Peyer's patch (tissue), 4 donors: ENCODE data around the gene BHLHA15. TPM values are rescaled to one million over a fixed set of nuclear protein-coding genes. Genes with fewer than 3 reads are reported as not detected.

ENCODE experiments used
- DNase-seq, 3 donors: peaks; one replicate each; pipeline ENCODE4 v3.0.0-alpha.2; 2017 to 2019
- H3K27ac ChIP-seq, 4 donors: fragments of 200-600 bp; sonication (generic); one replicate each; pipeline ENCODE4 v1.5.1; 2016 to 2019
- H3K27me3 ChIP-seq, 2 donors: fragments of 200-600 bp; sonication (generic); one replicate each; pipeline ENCODE4 v1.5.1; 2019
- H3K36me3 ChIP-seq, 3 donors: fragments of 200-600 bp; sonication (generic); one replicate each; pipeline ENCODE4 v1.5.1; 2016 to 2019
- H3K4me1 ChIP-seq, 4 donors: fragments of 200-600 bp; sonication (generic); one replicate each; pipeline ENCODE4 v1.5.1; 2016 to 2019
- H3K4me3 ChIP-seq, 4 donors: fragments of 200-600 bp; sonication (generic); 1 replicate in 3 of 4; 2 replicates in 1 of 4; pipeline ENCODE4 v1.5.1; 2016 to 2019; ENCODE audit warnings: mild to moderate bottlenecking in 1 of 4
- H3K9me3 ChIP-seq, 4 donors: fragments of 200-600 bp; sonication (generic); one replicate each; pipeline ENCODE4 v1.5.1; 2016 to 2019; ENCODE audit warnings: mild to moderate bottlenecking in 1 of 4
- POLR2A ChIP-seq, 2 donors: fragments of 450-650 bp; IDR thresholded peaks; one replicate each; pipeline ENCODE4 v1.5.1; 2017; ENCODE audit warnings: antibody characterized with exemption in 2 of 2, mild to moderate bottlenecking in 2 of 2, moderate library complexity in 2 of 2
- total RNA-seq, 4 donors: library from RNA; depleted of rRNA; stranded (reverse); fragments of >200 nt; gene quantifications; one replicate each; pipeline ENCODE4 v1.1.0, GENCODE V29; 2016
- TF ChIP-seq, protein P1 (sequence below), 6 experiments: fragments of 450-650 bp in 4 of 6; fragments of 200-600 bp in 2 of 6; sonication (generic) in 1 of 6; IDR thresholded peaks; one replicate each; pipeline ENCODE4 v1.5.1; 2017 to 2019; ENCODE audit warnings: antibody characterized with exemption in 6 of 6, mild to moderate bottlenecking in 3 of 6, moderate library complexity in 1 of 6

The BHLHA15 gene
- total RNA-seq, 4 donors from 2014 or later: 1.6 to 9.9 TPM; not detected in 2

DNA sequence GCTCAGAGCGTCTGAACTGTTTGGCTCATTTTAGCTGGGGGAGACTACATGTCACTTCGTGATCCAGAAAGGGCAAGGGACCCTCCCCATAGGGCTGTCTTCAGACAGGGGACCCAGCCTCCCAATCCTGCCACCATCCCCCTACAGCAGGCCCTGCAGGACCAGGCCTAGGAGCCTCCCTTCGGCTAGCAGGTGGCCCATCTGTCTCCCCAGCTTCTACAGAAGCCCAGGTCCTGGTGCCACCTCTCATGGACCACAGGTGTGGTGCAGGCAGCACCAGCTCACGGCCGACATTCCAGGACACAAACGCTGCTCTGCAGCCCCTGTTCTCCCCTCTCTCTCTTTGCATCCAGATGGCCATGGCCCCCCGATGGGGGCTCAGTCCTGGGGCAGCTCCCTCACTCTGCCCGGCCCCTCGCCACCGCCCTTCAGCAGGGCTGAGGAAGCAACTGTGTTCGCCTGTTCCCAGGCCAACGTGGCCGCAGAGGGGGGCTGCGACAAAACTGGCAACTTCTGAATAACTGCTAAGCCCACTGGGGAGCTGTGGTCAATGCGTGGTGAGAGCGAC, 30.5 kb downstream of the BHLHA15 start:
- Histone ChIP-seq H3K4me3 (no peak overlapping the region), H3K36me3 (peaks cover 0 to 61% (median 0%) of the 10 kb centered on the region in 3 donors), H3K4me1 (no peaks in the 10 kb centered on the region), H3K27me3 (no peaks in the 10 kb centered on the region), H3K9me3 (no peaks in the 10 kb centered on the region), H3K27ac (no peak overlapping the region)
- DNase-seq: no peak
- TF ChIP-seq, protein P1, sequence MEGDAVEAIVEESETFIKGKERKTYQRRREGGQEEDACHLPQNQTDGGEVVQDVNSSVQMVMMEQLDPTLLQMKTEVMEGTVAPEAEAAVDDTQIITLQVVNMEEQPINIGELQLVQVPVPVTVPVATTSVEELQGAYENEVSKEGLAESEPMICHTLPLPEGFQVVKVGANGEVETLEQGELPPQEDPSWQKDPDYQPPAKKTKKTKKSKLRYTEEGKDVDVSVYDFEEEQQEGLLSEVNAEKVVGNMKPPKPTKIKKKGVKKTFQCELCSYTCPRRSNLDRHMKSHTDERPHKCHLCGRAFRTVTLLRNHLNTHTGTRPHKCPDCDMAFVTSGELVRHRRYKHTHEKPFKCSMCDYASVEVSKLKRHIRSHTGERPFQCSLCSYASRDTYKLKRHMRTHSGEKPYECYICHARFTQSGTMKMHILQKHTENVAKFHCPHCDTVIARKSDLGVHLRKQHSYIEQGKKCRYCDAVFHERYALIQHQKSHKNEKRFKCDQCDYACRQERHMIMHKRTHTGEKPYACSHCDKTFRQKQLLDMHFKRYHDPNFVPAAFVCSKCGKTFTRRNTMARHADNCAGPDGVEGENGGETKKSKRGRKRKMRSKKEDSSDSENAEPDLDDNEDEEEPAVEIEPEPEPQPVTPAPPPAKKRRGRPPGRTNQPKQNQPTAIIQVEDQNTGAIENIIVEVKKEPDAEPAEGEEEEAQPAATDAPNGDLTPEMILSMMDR (IDR thresholded peaks at IDR 0.05): no peak
- no peak for TF ChIP-seq POLR2A (IDR thresholded peaks at IDR 0.05)

DNA sequence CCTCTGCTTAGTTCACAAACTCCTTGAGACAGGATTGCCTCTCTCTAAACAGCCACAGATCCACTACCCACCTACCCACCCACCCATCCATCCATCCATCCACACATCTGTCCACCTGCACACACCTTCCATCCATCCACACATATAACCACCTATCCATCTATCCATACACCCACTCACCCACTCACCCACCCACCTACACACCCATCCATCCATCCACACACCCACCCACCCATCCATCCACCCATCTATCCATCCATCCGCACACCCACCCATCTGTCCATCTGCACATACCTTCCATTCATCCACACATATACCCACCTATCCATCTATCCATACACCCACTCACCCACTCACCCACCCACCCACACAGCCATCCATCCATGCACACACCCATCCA, 31.1 kb downstream of the BHLHA15 start:
- TF ChIP-seq, protein P1 (IDR thresholded peaks at IDR 0.05): no peak
- no peak for TF ChIP-seq POLR2A (IDR thresholded peaks at IDR 0.05)
- Histone ChIP-seq H3K4me3 (no peak overlapping the region), H3K27me3 (no peaks in the 10 kb centered on the region), H3K4me1 (no peaks in the 10 kb centered on the region), H3K27ac (no peak overlapping the region), H3K9me3 (no peaks in the 10 kb centered on the region), H3K36me3 (peaks cover 0 to 58% (median 0%) of the 10 kb centered on the region in 3 donors)
- DNase-seq: no peak

DNA sequence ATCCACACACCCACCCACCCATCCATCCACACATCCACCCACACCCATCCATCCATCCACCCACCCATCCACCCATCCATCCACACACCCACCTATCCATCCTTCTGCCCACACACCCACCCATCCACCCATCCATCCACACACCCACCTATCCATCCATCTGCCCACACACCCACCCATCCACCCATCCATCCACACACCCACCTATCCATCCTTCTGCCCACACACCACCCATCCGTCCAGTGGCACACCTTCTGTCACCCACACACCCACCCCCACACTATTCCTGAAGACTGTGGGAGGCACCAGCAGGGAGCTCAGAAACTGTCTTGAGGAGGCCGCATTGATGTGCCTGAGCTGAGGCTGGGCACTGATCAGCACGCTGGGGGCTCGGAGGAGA, 31.7 kb downstream of the BHLHA15 start:
- Histone ChIP-seq H3K27me3 (no peaks in the 10 kb centered on the region), H3K4me3 (no peak overlapping the region), H3K27ac (no peak overlapping the region), H3K9me3 (no peaks in the 10 kb centered on the region), H3K36me3 (peaks cover 0 to 52% (median 0%) of the 10 kb centered on the region in 3 donors), H3K4me1 (no peaks in the 10 kb centered on the region)
- DNase-seq: no peak
- TF ChIP-seq POLR2A (IDR thresholded peaks at IDR 0.05): no peak
- TF ChIP-seq, protein P1 (IDR thresholded peaks at IDR 0.05): no peak

DNA sequence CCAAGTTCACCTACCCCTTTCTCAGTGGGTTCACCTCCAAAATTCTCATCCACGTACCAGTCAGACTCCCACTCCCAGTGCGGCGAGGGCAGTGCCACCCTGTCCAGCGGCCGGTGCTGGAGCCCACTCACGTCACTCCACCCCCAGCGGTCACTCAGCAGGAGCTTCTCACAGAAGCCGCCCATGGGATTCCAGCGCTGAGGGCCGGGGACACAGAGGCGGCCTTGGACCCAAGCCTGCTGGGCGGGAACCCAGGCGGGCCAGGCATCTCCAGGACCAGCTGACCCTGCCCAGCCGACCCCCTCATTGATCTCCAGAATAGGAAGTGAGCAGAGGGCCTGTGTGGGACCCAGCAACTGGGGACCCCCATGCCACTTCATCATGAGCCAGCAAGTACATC, 33.6 kb downstream of the BHLHA15 start:
- Histone ChIP-seq H3K9me3 (no peaks in the 10 kb centered on the region), H3K4me3 (no peak overlapping the region), H3K27me3 (no peaks in the 10 kb centered on the region), H3K27ac (no peak overlapping the region), H3K4me1 (peaks cover 0 to 3% (median 0%) of the 10 kb centered on the region in 4 donors), H3K36me3 (peaks cover 0 to 39% (median 0%) of the 10 kb centered on the region in 3 donors)
- no peak for TF ChIP-seq POLR2A (IDR thresholded peaks at IDR 0.05)
- TF ChIP-seq, protein P1 (IDR thresholded peaks at IDR 0.05): no peak
- DNase-seq: no peak

DNA sequence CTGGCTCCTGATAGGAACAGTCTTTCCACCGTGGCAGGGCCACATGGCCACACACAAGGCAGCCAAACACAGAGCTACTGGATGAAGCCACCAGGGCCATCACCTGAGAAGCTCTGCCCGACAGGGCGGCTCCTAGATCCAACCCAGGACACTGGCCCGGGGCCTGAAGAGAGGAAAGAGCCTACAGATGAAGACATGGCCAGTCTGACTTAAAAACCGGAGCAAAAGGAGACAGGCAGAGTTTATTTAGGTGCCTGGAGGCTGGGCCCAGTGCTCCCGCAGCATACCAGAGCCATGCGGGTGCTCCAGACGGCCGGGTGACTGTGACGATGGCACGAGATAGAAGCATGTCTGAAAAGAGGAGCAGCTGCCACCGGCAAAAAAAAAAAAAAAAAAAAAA, 36.9 kb downstream of the BHLHA15 start:
- H3K27ac ChIP-seq: no peak overlapping the region
- H3K27me3 ChIP-seq: no peaks in the 10 kb centered on the region
- H3K36me3 ChIP-seq: peaks cover 0 to 20% (median 0%) of the 10 kb centered on the region in 3 donors
- TF ChIP-seq, protein P1 (IDR thresholded peaks at IDR 0.05): no peak
- TF ChIP-seq POLR2A (IDR thresholded peaks at IDR 0.05): no peak
- no peak overlapping the region for H3K4me3 ChIP-seq
- H3K4me1 ChIP-seq: peaks cover 0 to 21% (median 10%) of the 10 kb centered on the region in 4 donors
- DNase-seq: no peak
- H3K9me3 ChIP-seq: no peaks in the 10 kb centered on the region
